GM21786 (cell line): ENCODE results near the gene EML6.

Source experiments
- ATAC-seq: cut with Tn5 transposase; IDR thresholded peaks from one replicate; pipeline ENCODE4 v1.9.1; 2021; ENCODE audit not compliant: unreplicated experiment

EML6 gene

GRCh38 chr2:54957321-54957999 is 234.0 kb downstream of the EML6 start:
- no peak for ATAC-seq

DNA sequence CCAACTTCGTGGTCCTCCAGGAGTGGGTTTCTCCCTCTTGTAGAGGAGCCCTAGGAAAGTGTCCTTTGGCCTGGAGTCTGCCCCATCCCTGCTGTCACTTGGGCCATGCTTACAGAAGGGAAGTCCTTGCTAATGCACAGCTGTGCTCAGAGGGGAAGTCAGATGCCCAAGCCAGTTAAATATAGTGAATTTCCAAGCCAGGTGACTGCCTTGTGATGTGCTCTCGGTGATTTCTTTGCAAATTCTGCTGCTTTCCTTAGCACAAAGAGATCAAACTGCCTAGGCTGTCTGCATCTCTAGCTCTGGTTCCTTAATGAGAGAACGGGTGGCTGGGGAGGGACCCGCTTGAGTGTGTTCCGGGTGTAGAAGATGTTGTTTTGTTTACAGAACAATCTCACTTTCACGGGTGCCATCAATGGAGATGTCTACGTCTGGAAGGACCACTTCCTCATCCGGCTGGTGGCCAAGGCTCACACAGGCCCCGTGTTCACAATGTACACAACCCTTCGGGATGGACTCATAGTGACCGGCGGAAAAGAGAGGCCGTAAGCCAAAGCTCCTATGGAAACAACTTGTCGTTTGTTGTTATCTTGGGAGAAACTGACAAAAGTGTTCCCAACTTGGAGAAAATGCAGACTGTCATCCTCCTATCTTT is 235.4 kb downstream of the EML6 start:
- no peak for ATAC-seq

GRCh38 chr2:54960164-54960563 is 236.7 kb downstream of the EML6 start:
- no peak for ATAC-seq

DNA sequence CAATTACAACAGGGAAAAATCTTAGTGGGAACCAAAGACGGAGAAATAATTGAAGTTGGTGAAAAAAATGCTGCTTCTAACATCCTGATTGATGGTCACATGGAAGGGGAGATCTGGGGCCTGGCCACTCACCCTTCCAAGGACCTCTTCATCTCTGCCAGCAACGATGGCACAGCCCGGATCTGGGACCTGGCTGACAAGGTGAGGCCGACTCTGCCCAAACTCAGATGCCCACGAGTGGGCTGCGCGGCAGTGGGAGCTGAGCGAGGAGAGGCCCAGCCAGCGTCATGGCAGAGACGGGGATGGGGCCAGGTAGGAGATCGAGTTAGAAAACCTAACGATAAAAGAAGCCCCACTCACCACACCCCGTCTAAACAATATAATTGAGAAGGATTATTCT is 239.0 kb downstream of the EML6 start:
- ATAC-seq = no peak

- no peak for ATAC-seq
Observed at GRCh38 chr2:54962935-54963440, 239.5 kb downstream of the EML6 start.

- no peak for ATAC-seq
Observed at GRCh38 chr2:54963476-54963875, 240.0 kb downstream of the EML6 start.

- no peak for ATAC-seq
Observed at GRCh38 chr2:54964271-54964670, 240.8 kb downstream of the EML6 start.

GRCh38 chr2:54964816-54965215 is 241.4 kb downstream of the EML6 start:
- no peak for ATAC-seq

- no peak for ATAC-seq
Observed at GRCh38 chr2:54965425-54965824, 242.0 kb downstream of the EML6 start.

DNA sequence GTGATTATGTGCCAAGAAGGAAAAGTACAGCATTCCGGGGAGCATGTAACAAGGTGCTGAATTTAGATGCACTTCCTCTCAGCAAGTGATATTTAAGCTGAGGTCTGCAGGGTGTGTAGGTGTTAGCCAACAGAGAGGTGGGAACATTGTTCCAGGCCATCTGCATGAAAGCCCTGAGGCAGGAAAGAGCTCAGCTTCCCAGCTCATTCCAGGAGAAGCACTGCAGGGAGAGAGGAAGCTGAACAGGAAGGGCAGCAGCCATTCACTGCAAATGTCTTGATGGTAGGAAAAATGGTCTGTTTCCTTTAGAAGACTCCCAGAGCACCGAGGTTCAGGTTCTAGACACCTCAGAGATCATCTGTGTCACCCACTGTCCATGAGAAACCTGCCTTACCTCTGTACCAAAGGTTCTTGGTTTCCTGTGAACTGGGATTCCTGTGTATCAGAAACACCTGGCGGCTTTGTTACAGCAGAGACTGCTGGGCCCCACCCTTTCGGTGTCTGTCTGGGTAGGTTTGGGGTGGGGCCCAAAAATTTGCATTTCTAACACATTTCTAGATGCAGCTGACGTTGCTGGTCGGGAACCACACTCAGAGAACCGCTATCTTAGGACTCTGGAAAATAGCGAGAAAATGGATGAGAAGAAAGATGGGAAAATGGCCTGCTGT is 242.8 kb downstream of the EML6 start:
- ATAC-seq = no peak

- ATAC-seq = no peak
Observed at GRCh38 chr2:54966837-54967236, 243.4 kb downstream of the EML6 start.

GRCh38 chr2:54967269-54967668 is 243.8 kb downstream of the EML6 start:
- ATAC-seq = no peak

DNA sequence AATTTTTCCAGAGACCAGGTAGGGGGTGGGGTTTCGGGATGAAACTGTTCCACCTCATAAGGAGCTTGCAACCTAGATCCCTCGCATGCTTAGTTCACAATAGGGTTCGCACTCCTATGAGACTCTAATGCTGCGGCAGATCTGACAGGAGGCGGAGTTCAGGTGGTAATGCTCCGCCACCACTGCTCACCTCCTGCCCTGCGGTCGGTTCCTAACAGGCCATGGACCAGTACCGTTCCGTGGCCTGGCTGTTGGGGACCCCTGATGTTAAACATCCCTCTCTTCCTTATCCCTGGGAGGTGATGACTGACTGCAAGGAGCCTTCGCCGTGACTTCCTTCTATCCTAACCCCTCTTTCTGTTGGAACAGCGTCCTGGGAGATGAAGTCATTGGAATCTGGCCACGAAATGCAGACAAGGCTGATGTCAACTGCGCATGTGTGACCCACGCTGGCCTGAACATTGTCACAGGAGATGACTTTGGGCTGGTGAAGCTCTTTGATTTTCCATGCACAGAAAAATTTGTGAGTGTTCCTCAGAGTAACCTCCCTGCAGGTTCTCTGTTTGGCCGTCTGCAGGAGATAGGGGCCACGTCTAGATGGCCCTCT is 244.4 kb downstream of the EML6 start:
- no peak for ATAC-seq

DNA sequence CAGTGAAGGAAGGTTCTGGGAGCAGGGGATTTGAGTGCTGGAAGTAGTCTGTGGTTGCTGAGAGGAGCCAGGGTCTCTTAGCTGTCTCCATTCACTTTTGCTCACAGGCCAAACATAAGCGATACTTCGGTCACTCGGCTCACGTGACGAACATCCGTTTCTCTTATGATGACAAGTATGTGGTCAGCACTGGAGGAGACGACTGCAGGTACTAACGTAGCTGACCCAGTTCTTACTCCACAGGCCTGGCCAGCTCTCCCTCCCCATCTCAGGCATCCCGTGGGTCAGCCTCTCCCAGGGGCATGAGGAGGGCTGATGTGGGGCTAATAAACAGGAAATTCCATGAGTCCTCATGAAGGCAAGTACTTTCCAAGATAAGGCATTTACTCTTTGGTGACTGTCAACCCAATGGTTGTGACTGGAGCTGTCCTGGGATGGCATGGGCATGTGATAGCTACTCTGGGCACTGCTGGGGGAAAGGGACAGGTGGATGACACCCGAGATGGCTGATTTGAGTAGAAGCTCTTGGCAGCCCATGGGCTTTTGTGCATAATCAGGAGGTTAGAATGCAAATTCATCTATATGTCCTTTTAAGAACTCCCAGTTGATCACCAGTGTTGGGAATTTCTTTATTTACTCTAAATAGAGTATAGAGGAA is 245.2 kb downstream of the EML6 start:
- ATAC-seq = no peak

- ATAC-seq = no peak
Observed at GRCh38 chr2:54969295-54969939, 246.0 kb downstream of the EML6 start.

- no peak for ATAC-seq
Observed at GRCh38 chr2:54969940-54970338, 246.5 kb downstream of the EML6 start.

GRCh38 chr2:54975175-54975574 is 251.7 kb downstream of the EML6 start:
- ATAC-seq = no peak

DNA sequence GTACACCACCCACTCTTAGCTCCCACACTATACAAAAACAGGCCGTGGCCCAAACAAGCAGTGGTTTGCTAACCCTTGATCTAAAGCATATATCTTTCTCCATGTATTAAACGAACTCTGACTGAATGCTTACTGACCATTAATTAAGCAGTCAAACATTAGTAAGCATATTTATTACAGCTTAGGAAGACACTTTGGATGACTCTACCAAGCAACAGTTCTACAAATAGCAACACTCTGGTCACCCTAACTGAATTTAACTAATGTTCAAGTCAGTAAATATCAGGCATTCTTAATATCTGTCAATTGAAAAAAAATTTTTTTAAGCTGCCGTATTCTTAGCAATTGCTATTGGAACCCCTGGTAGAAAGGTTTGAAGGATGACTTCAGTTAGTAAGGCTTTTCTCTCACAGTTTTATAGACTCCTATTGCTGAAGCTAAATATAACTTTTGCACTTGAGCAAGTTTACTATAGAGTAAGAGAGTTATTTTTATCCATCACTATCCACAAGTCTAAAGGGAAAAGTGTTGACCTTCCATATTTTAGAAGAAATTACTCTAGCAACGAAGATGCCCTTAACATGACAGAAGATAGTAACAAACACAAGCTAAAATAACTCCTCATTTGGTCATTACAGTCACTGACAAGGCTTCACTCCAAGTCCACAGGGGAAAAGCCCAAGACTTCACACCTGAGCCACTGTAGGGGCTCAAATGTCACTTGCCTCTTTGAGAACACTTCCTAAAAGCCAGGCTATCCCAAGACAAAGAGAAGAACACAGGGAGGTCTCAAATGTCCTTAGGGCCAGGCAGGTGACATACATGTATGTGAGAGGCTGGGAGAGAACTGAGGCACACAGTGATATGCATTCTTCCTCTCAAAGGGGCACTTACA is 252.4 kb downstream of the EML6 start:
- ATAC-seq = no peak

DNA sequence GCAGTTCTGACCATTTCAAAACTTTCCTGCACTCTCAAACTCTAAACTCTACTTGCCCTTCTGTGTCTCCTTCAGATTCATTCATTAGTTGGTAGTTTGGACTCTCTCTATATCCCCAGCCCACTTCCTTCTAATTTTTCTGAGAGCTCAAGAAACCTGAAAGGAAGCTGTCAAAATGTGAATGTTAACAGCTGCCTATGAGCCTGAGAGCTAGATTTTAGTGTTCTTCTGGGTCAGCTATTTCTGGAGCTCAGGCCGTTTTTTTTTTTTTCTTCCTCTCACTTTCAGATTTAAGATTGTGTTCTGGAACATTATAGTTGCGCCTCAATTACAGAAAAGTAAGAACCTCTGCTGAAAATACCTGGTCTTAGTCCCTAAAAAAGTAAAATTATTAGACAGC is 253.7 kb downstream of the EML6 start:
- peak; percentile 90 for ATAC-seq
